Inflammatory macrophage treated with lipopolysaccharide for 1 hour (primary cell): ENCODE measurements around the gene EPPIN.
"Not testable (repeated sequence)": the region's sequence is repeated elsewhere in the genome, so short reads cannot be mapped to it uniquely, and the experiment has no call there.

Experiments used
- DNase-seq, 2 donors: peaks; one replicate each; pipeline ENCODE4 v3.0.0-alpha.2; 2020 to 2022

The EPPIN gene

DNA sequence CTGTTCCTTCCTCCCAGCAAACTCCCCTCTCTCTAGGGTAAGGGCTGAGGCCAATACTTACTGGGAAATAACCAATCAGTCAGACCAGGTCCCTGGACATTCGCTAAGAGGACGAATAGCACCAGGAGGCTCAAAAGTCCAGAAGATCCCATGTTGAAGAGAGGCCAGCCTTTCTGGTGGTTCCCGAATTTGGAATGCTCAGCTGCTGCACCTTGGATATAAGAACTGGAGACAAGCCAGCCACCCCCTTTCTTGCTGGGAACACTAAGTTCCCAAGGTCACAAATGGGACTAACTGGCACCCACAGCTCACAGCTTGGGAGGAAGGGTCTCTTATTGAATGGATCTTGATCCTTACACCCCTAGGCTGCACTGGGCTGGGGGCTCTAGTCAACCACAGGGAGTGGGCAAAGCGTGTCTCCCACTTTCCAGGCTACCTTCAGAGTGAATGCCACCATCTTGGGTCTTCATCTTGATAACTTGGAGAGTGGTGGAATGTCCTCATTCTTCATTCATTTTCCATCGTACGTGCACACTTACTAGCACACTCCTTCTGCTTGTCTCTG lies at the start of gene EPPIN:
TSS of gene EPPIN (minus strand) at position 196 of the 565 bp plus-strand sequence. CDS start at position 152, 44 bp downstream.
- DNase-seq, result no peak

DNA sequence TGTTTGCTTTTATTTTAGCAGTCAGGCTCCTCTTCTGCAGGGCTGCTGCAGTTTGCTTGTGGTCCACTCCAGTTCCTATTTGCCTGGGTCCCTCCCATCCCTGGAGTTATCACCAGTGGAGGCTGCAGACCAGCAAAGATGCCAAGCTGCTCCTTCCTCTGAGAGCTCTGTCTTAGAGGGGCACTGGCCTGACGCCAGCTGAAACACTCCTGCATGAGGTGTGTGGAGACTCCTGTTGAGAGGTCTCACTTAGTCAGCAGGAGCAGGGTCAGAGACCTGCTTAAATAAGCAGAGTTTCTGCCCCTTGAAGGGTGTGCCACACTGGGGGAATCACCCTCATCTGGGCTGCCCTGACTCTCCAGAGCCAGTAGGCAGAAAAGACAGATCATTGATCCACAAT lies 48.0 kb upstream of the EPPIN start:
- no peak for DNase-seq

DNA sequence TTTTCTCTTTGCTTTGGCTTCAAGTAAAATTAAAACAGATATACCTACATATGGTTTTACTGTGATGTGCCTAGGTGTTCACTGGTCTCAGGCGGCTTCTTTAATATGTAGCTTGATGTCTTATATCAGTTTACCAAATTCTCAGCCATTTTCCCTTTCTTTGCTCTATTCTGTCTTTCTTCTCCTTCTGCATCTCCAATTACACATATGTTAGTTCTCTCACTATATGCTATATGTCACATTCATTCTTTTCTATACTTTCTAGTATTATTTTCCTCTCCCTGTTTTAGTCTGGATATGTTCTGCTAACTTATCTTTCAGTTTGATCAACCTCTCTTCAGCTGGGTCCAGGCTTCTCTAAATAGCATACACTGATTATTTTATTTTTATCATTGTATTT lies 46.3 kb upstream of the EPPIN start:
- no peak for DNase-seq

DNA sequence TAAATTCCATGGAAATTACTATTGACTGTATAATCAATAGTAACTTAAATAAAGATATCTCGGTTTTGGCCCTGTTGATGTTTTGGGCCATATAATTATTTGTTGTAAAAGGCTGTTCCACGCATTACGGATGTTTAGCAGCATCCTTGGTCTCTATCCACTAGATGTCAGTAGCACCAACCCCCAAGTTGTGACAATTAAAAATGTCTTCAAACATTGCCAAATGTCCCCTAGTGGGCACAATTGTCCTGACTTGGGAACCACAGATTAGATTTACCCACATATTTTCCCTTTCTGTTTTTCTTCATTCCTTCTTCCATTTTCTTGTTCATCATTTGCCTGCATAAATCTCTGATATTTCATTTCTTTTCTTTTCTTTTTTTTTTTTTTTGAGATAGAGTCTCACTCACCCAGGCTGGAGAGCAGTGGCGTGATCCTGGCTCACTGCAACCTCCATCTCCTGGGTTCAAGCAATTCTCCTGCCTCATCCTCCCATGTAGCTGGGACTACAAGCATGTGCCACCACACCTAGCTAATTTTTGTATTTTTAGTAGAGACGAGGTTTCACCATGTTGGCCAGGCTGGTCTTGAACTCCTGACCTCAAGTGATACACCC lies 45.5 kb upstream of the EPPIN start:
- peak; percentile 69 to 85 for DNase-seq

DNA sequence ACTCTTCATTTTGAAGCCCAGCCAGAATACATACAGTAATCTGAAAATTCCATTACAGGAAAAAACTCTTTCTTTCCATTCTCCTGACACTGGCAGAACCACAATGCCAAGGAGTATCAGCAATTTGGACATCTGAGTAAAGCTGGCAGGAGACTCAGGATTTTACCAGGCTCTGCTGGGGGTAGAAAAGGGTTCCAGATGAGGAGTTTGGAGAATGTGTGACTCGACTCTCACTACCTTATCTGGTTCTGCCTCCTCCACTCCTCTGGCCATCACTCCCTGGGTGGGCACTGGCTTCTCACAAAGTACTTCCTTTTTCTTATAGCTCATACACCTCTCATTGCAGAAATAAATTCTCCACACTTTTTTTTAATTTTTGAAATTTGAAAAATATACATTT lies 42.5 kb upstream of the EPPIN start:
- no peak for DNase-seq

DNA sequence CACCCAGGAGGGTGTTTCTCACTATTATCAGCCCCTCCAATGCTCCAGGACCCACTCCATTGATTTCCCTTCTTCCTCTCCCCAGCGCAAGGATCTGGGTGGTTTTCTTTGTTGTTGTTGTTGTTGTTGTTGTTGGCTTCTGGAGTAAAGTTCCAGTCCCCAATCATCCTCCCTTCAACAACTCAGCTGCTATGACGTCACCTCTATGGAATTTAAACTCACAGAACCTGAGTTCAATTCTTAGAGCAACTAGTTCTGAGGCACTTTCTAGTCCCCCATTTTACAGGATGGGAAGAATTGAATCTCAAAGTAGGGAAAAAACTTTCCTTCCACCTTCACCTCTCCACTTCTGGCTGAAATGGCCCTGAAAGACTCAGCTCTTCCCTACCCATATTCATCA lies 41.6 kb upstream of the EPPIN start:
- no peak for DNase-seq

DNA sequence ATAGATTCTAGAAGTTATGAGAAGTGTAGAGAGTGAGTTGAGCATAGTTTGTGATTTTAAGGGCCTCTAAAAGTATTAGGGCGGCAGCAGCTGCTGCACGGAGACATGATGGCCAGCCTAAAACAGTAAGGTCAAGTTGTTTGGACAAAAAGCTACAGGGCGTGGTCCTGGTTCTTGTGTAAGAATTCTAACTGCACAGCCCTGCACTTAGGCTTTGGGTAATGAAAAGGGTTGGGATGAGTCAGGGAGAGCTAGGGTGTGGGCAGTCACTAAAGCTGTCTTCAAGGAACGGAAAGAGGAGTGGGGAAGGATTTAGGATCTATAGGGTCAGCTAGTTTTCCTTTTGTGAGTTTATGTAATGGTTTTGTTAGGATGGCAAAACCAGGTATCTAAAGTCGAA lies 38.8 kb upstream of the EPPIN start:
- not testable (repeated sequence) for DNase-seq

DNA sequence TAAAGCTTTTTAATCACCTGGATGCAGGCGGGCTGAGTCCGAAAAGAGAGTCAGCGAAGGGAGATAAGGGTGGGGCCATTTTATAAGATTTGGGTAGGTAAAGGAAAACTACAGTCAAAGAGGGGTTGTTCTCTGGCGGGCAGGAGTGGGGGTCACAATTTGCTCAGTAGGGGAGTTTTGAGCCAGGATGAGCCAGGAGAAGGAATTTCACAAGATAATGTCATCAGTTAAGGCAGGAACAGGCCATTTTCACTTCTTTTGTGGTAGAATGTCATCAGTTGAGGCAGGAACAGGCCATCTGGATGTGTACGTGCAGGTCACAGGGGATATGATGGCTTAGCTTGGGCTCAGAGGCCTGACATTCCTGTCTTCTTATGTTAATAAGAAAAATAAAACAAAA lies 37.1 kb upstream of the EPPIN start:
- DNase-seq, result not testable (repeated sequence)

DNA sequence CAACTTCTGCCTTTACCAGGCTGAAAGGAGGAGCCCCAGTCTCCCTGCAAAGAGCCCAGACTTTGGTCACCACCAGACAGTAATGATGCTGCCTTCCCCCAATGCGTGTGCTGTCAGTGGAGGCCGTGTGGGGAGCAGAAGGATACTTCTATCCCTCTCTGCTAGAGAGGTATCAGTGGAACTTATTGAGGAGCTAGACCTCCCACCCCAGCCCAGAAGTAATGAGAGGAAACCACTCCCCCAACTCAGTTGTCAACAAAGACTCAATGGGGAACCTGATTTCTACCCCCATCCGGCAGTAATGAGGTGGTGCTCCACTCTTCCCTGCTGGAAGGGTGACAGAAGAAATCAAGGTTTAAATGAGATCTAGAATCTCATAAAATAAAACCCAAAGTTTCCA lies 36.3 kb upstream of the EPPIN start:
- DNase-seq, result no peak

DNA sequence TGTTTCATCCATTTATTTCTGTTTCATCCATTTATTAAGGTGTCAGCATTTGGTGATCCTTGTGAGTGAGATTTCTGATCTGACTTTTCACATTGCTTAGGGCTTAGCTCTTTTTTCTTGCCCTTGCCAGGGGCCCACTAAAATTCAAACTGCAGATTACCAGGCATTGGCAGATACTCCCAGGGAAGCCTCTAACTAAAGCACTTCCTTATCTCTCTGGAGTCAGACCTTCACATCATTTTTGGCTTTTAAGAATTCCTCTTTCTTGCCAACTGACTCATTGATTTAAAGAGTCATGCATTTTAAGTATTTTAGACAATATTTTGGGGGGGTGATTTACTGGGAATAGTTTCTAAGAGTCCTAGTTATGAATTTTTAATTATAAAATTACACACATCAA lies 34.5 kb upstream of the EPPIN start:
- DNase-seq, result peak in 1 of 2 donors; percentile 1

DNA sequence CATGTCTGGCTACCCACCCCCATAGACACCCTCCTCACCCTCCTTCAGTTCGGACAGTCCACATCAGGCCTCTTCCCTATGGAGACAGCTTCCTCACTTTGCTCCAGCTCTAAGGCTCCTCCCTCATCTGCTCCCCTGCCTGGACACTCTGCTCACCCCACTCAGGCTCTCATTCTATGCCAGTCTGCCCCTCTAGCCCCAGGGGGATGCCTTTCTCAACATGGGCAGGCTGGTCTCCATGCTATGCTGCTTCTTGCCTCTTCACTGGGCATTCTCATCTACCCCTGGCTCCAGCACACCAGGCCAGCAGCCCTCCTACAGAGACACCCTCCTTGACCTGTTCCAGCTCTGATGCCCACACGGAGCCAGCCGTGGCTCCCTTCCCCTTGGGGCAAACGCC lies 32.0 kb upstream of the EPPIN start, which contains the start of gene WFDC8:
TSS of gene WFDC8 (minus strand) at position 101 of the 400 bp plus-strand sequence. CDS start at position 64, 37 bp downstream.
- DNase-seq, result no peak

DNA sequence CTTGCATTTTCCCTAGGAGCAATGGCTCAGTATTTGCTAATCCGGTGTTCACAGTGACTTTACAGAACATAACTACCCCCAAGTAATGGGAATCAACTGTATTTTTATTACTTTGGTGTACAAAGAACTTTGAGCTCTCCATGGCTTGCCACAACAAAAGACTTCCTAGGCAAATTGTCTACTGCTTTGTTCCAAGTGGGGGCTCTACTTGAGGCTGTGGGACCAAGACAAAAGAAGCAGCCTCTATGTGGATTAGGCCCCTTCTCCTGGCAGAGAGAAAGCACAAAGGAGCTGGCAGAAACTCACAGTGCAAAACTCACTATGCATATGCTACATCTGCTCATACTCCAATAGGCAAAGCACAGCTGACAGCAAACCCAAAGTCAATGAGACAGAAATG lies 31.0 kb upstream of the EPPIN start:
- DNase-seq, result no peak

DNA sequence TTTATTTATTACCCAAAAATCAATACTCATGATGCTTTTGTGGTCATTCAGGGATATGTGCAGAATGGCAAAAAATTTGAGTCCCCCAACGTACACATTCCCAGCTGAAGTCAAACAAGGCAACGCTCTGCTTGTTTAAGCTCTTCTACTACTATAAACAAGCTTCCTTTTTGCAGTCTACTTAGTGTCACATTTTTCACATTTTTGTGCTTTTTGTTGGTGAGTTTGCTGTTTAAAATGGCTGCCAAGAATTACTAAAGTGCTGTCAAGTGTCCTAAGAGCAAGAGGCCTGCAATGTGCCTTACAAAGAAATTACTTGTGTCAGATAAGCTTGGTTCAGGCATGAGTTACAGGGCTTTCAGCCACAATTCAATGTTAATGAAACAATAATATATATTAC lies 29.8 kb upstream of the EPPIN start:
- no peak for DNase-seq

DNA sequence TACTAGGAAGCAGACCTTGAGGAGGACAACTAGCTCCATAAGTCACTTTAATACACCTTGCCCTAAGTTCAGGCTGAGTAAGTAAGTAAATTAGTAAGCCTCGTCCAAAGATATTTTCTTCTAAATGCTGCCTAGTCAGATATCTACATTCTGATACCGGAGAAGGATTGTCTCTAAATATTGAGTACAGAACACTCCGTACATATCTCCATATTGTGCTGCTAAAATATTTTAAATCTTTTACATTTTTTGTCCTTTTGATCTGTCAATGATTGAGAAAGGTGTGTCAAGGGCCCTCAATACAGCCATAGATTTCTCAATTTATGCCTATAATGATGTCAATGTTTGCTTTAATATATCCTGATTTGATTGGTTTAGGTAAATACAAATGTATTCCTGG lies 28.7 kb upstream of the EPPIN start:
- no peak for DNase-seq

DNA sequence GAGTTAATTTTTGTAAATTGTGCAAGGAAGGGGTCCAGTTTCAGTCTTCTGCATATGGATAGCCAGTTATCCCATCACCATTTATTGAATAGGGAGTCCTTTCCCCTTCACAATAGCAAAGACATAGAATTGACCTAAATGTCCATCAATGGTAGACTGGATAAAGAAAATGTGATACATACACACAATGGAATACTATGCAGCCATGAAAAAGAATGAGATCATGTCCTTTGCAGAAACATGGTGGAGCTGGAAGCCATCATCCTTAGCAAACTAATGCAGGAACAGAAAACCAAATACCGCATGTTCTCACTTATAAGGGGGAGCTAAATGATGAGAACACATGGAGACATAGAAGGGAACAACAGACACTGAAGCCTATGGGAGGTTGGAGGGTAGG lies 22.4 kb upstream of the EPPIN start:
- not testable (repeated sequence) for DNase-seq

DNA sequence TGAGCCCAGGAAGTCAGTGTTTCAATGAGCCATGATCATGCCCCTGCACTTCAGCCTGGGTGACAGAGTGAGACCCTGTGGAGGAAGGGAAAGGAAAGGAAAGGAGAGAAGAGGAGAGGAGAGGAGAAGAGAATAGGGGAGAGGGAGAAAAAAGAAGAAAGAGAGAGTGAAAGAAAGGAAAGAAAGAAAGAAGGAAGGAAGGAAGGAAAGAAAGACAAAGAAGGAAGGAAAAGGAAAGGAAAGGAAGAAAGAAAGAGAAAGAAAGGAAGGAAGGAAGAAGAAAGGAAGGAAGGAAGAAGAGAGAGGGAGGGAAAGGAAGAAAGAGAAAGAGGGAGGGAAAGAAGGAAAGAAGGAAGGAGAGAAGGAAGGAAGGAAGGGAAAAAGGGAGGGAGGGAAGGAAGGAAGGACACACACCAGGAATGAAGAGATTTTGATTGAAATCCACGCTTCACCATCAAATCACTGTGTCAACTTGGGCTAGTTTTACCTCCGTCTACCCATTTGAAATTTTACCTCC lies 17.6 kb upstream of the EPPIN start:
- no peak for DNase-seq

DNA sequence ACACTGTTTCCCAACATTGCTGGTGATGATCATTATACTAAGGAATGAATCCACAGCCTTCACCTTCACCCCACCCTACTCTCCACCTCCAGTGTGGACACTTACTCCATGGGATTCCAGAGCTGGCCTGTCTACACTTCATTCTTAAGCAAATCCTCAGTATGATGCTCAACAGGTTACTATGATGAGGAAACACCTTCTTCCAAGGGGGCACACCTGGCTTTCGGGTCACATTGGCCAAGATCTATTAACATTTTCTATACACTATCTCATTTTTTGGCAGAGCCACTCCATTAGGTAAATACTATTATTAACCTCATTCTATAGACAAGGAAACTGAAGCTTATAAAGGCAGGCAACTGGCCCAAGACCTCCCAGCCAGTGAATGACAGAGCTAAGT lies 8.0 kb upstream of the EPPIN start:
- no peak for DNase-seq

DNA sequence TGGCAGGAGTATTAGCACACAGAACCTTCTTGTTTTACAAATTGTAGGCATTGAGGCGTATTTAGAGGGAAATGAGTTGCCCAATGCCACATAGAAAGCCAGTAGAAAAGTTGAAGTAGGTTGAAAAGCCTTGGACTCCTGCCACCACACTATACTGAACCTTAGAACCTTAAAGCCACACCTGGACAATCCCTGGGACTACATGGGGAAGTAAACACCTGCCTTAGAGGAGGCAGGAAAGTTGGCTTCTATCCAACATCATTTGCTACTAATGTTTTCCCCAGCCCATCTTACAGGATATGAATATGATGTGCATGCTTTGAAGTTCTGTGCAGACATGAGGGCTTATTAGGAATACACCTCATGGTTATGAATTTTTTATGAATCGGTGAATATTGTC lies 5.3 kb upstream of the EPPIN start:
- no peak for DNase-seq

DNA sequence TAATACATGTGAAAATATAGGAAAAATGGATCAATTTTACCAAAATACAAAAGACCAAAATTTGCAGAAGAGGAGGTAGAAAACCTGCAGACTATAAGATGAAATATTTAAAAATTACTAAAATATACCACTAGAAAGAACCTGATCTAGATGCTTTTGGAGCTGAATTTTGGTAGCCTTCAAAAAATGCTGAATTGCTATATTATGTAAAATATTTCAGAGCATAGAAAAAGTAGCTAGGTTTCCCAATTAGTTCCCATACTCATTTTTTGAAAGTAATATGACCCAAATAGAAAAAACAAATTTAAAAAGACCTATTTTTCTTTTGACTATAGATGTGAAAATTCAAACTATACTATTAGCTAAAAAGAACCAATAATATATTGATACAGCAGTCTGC lies 3.6 kb upstream of the EPPIN start:
- DNase-seq, result no peak

DNA sequence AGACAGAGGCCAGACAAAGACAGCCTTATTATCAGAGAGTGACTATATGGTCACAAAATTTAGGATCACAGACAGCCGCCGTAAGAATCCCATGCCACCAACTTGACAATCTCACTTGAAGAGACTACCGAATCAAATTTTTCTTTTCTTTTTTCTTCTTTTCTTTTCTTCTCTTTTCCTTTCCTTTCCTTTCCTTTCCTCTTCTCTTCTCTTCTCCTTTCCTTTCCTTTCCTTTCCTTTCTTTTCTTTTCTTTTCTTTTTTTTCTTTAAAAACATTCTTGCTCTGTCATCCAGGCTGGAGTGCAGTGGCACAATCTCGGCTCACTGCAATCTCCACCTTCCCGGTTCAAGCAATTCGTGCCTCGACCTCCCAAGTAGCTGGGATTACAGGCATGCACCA lies 1.2 kb upstream of the EPPIN start:
- no peak for DNase-seq

DNA sequence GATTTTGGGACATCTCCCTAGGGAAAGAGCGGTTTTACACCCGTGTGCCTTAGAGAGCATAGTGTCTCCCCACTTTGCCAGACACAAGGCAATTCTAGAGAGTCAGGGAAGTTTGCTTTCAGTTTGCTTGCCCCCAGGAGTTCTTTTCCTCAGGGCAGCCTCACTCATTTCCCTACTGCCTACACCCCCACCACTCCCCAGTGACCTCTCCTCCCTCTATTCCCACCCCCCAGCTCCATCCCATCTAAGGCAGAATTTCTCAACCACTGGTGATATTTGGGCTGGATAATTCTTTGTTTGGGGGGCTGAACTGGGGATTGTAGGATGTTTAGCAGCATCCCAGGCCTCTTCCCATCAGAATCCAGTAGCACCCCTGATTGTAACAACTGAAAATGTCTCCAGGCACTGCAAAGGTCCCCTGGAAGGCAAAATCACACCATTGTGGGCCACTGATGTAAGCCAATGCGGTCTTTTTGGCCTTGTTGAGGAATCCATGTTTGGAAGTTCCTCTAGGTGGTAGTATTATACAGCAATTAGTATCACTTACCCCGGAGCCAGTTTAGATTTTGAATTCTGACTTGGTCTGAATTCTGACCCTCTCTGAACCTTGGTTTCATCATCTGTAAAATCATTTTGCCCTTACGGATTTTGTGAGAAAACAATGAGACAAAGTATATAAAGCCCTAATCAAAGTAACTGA lies 1.3 kb downstream of the EPPIN start:
- DNase-seq, result peak; percentile 3 to 21

DNA sequence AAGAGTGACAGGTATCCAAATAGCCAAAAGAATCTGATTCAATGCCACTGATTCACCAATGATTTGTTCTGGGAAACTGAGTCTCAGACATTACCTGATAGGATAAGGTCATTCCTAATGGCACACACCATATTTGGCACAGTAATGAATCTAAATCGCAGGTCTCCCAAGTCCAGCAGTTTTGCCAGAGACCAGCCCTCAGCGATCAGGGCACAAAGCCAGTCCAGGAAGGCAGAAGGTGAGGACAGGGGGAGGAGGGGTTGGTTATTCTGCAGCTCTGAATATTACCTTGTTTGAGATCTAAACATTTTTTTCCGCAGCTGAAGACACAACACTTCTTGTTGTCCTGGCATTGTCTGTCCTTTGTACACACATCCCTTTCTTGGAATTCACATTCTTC lies 1.9 kb downstream of the EPPIN start:
- no peak for DNase-seq

DNA sequence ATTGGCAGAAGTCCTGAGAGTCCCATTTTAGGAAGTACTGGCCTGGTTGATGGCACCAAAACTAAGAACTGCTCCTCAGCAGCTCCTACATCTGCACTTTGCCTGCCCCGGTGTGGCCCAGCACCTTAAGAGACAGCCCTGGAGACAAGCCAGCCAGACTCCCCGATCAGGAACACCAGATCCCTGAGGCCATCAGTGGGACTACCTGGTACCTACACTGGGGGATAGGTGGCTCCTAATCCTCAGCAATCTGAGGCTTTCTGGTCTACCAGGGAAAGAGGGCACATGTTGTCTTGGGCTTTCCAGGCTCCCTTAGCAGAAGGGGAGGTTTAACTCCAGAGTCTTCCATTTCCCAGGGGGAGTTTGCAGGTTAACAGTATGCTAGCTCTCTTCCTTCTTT lies 7.8 kb downstream of the EPPIN start, which contains the start of gene WFDC6:
TSS of gene WFDC6 (minus strand) at position 101 of the 400 bp plus-strand sequence. CDS start at position 26, 75 bp downstream.
- no peak for DNase-seq

DNA sequence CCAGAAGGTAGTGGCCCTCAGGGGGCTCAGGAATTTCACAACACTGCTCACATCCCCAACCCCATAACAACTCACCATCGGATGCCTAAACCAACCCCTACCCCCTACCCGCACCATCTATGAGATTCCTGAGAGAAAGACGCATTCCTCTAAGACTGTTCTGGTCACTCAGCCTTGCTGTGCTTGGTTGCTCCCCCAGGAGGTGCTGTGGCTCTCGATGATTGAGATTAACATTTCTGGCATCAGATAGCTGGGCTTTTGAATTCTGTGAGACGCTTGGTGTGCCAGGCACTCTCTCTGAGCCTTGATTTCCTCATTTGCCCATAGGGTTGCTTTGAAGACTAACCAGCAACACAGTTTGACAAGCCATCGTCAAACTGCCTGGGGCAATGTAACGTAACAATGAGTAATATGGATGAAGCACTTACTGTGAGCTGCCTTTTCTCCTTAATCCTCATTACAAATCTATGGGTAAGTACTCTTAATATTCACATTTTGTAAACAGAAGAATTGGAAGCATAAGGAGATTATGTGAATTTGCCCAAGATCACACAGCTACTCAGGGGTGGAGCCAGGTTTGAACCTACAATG lies 8.9 kb downstream of the EPPIN start:
- peak in 1 of 2 donors; percentile 10 for DNase-seq
